Measurements from ENCODE around the gene POLDIP3. TPM values are rescaled to one million over a fixed set of nuclear protein-coding genes. Genes with fewer than 3 reads are reported as not detected.
"Not testable (repeated sequence)": the region's sequence is repeated elsewhere in the genome, so short reads cannot be mapped to it uniquely, and the experiment has no call there.

POLDIP3 gene
- total RNA-seq, 2 donors from 2014 or later, result 81.9 to 102 TPM

DNA sequence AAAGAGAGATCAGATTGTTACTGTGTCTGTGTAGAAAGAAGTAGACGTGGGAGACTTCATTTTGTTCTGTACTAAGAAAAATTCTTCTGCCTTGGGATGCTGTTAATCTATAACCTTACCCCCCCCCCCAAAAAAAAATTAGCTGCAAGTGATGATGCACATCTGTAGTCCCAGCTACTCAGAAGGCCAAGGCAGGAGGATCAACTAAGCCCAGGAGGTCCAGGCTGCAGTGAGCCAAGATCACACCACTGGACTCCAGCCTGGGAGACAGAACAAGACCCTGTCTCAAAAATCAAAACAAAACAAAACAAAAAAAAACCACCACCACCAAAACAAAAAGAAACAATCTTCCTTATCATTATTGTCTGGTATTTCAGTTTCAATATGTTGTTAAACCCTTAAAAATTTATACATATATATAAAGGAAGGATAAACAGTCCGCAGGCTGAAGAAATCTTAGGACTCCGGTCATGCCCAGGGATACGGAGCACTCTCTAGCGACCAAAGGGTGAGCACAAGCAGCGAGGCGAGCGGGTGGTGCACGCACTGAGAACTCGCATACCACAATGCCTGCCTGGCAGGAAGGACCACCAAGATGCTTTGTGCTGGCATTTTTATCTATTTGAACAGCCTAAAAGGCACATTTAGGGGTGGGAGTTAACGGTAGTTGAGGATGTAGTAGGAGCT is 6.4 kb downstream of the POLDIP3 start:
- peaks cover 9% of the 10 kb centered on the region for H3K9me3 ChIP-seq (ENCODE audit: control insufficient read depth, low read length)
- peaks cover 22% of the 10 kb centered on the region for H3K9me3 Mint-ChIP-seq
- no peak overlapping the region for H3K4me3 Mint-ChIP-seq
- DNase-seq, result no peak
- no peaks in the 10 kb centered on the region for H3K27me3 Mint-ChIP-seq (ENCODE audit: insufficient read depth)
- no peak overlapping the region for H3K4me3 ChIP-seq (ENCODE audit: low read length)
- peak overlapping the region; percentile 83 for H3K27ac ChIP-seq (ENCODE audit: low read depth, low read length)
- 76 to 93% methylated on average over 10 of the region's 11 CpGs for WGBS, 2 experiments (ENCODE audit: insufficient coverage in 1 of 2, insufficient read length in 1 of 2)
- H3K4me1 ChIP-seq (ENCODE audit: control insufficient read depth, insufficient read depth, low read length), result peaks cover 5% of the 10 kb centered on the region
- peaks cover 70% of the 10 kb centered on the region for H3K36me3 Mint-ChIP-seq (ENCODE audit: low read depth)
- peak overlapping the region; percentile 80 for H3K27ac Mint-ChIP-seq
- peaks cover 26% of the 10 kb centered on the region for H3K4me1 Mint-ChIP-seq
- TF ChIP-seq, protein P1, sequence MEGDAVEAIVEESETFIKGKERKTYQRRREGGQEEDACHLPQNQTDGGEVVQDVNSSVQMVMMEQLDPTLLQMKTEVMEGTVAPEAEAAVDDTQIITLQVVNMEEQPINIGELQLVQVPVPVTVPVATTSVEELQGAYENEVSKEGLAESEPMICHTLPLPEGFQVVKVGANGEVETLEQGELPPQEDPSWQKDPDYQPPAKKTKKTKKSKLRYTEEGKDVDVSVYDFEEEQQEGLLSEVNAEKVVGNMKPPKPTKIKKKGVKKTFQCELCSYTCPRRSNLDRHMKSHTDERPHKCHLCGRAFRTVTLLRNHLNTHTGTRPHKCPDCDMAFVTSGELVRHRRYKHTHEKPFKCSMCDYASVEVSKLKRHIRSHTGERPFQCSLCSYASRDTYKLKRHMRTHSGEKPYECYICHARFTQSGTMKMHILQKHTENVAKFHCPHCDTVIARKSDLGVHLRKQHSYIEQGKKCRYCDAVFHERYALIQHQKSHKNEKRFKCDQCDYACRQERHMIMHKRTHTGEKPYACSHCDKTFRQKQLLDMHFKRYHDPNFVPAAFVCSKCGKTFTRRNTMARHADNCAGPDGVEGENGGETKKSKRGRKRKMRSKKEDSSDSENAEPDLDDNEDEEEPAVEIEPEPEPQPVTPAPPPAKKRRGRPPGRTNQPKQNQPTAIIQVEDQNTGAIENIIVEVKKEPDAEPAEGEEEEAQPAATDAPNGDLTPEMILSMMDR (conservative IDR thresholded peaks at IDR 0.05), result no peak
- no peak overlapping the region for H3K9ac ChIP-seq (ENCODE audit: extremely low read depth, low read length, poor library complexity, severe bottlenecking)
- no peaks in the 10 kb centered on the region for H3K27me3 ChIP-seq (ENCODE audit: control insufficient read depth, insufficient read depth, low read length, poor library complexity, severe bottlenecking)
- H3K36me3 ChIP-seq (ENCODE audit: control insufficient read depth, insufficient read depth, low read length), result peaks cover 74% of the 10 kb centered on the region

DNA sequence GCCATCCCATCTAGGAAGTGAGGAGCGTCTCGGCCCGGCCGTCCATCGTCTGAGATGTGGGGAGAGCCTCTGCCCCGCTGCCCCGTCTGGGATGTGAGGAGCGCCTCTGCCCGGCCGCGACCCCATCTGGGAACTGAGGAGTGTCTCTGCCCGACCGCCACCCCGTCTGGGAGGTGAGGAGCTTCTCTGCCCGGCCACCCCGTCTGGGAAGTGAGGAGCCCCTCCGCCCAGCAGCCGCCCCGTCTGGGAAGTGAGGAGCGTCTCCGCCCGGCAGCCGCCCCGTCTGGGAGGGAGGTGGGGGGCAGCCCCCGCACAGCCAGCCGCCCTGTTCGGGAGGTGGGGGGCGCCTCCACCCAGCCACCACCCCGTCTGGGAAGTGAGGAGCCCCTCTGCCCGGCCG is 7.0 kb downstream of the POLDIP3 start:
- peaks cover 22% of the 10 kb centered on the region for H3K9me3 Mint-ChIP-seq
- H3K4me3 ChIP-seq (ENCODE audit: low read length); H3K4me3 Mint-ChIP-seq; H3K27me3 Mint-ChIP-seq (ENCODE audit: insufficient read depth); DNase-seq; H3K27me3 ChIP-seq (ENCODE audit: control insufficient read depth, insufficient read depth, low read length, poor library complexity, severe bottlenecking); H3K27ac Mint-ChIP-seq; H3K27ac ChIP-seq (ENCODE audit: low read depth, low read length); H3K4me1 ChIP-seq (ENCODE audit: control insufficient read depth, insufficient read depth, low read length); H3K9me3 ChIP-seq (ENCODE audit: control insufficient read depth, low read length); H3K9ac ChIP-seq (ENCODE audit: extremely low read depth, low read length, poor library complexity, severe bottlenecking): not testable (repeated sequence)
- peaks cover 20% of the 10 kb centered on the region for H3K4me1 Mint-ChIP-seq
- peaks cover 75% of the 10 kb centered on the region for H3K36me3 ChIP-seq (ENCODE audit: control insufficient read depth, insufficient read depth, low read length)
- 96 to 97% methylated on average over 7 to 31 of the region's 31 CpGs for WGBS, 2 experiments (ENCODE audit: insufficient coverage in 1 of 2, insufficient read length in 1 of 2)
- H3K36me3 Mint-ChIP-seq (ENCODE audit: low read depth), result peaks cover 70% of the 10 kb centered on the region

DNA sequence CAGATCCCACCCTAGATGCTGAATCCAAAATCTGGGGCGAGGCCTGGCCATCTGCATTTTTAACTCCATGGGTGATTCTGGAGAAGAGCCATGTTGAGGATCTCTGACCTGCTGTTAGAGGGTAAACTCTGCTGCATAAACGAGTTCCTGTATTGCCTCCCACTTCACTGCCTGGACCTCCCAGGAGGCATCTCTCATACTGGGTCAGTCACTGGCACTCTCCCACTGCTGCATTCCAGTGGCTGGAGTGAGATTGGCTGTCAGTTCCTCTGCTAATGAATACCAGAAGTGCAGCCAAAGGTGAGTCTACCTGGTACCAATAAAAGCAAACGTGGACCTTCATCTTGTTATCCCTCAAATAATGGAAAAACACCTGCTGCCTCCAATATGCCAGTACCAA is 10.3 kb downstream of the POLDIP3 start:
- Mint-ChIP-seq H3K27ac (no peak overlapping the region), H3K4me1 (peaks cover 10% of the 10 kb centered on the region), H3K36me3 (ENCODE audit: low read depth) (peaks cover 76% of the 10 kb centered on the region), H3K4me3 (no peak overlapping the region), H3K9me3 (peaks cover 22% of the 10 kb centered on the region), H3K27me3 (ENCODE audit: insufficient read depth) (no peaks in the 10 kb centered on the region)
- Histone ChIP-seq H3K36me3 (ENCODE audit: control insufficient read depth, insufficient read depth, low read length) (peaks cover 77% of the 10 kb centered on the region), H3K4me3 (ENCODE audit: low read length) (no peak overlapping the region), H3K9ac (ENCODE audit: extremely low read depth, low read length, poor library complexity, severe bottlenecking) (no peak overlapping the region), H3K27ac (ENCODE audit: low read depth, low read length) (no peak overlapping the region), H3K9me3 (ENCODE audit: control insufficient read depth, low read length) (peaks cover 9% of the 10 kb centered on the region), H3K4me1 (ENCODE audit: control insufficient read depth, insufficient read depth, low read length) (no peaks in the 10 kb centered on the region), H3K27me3 (ENCODE audit: control insufficient read depth, insufficient read depth, low read length, poor library complexity, severe bottlenecking) (no peaks in the 10 kb centered on the region)
- no peak for DNase-seq
- TF ChIP-seq, protein P1 (conservative IDR thresholded peaks at IDR 0.05), result no peak
- 88 to 93% methylated on average over 2 to 3 of the region's 3 CpGs for WGBS, 2 experiments (ENCODE audit: insufficient coverage in 1 of 2, insufficient read length in 1 of 2)
